ENCODE data around the gene STYXL1. TPM values are rescaled to one million over a fixed set of nuclear protein-coding genes. Genes with fewer than 3 reads are reported as not detected.

The STYXL1 gene
- total and polyA plus RNA-seq, 4 donors, result 16.4 to 27.5 (median 17.1) TPM

- Histone ChIP-seq H3K27ac (ENCODE audit: low read depth in 1 of 2, low read length in 2 of 2) (no peak overlapping the region), H3K27me3 (ENCODE audit: control insufficient read depth in 4 of 4, insufficient read depth in 4 of 4, low read length in 3 of 4) (no peaks in the 10 kb centered on the region), H3K9me3 (ENCODE audit: control insufficient read depth in 4 of 4, low read length in 3 of 4) (no peaks in the 10 kb centered on the region), H3K4me3 (ENCODE audit: low read depth in 1 of 3, low read length in 3 of 3) (no peak overlapping the region), H3K9ac (ENCODE audit: low read depth in 1 of 2, low read length in 2 of 2) (no peak overlapping the region), H3K36me3 (ENCODE audit: control insufficient read depth in 4 of 4, insufficient read depth in 3 of 4, low read depth in 1 of 4, low read length in 3 of 4) (peaks cover 8 to 39% (median 27%) of the 10 kb centered on the region in 4 donors), H3K4me1 (ENCODE audit: control insufficient read depth in 4 of 4, insufficient read depth in 4 of 4, low read length in 3 of 4) (peaks cover 0 to 8% (median 3%) of the 10 kb centered on the region in 4 donors)
- TF ChIP-seq GABPA (IDR thresholded peaks at IDR 0.05 in 1 of 2, conservative IDR thresholded peaks at IDR 0.05 in 1 of 2) (no peak), HNF4A (conservative IDR thresholded peaks at IDR 0.05) (no peak), JUND (IDR thresholded peaks at IDR 0.05) (no peak)
- no peak for DNase-seq (ENCODE audit: low spot score)
- WGBS, result 65% methylated on average over 8 of the region's 8 CpGs
Measured at GRCh38 chr7:76069238-76069638, 21.4 kb upstream of the STYXL1 start.

GRCh38 chr7:76066716-76067503 is 19.1 kb upstream of the STYXL1 start:
- TF ChIP-seq JUND (IDR thresholded peaks at IDR 0.05), result no peak
- TF ChIP-seq YY1 (IDR thresholded peaks at IDR 0.05), result no peak
- peak; percentile 60 to 69 for TF ChIP-seq HNF4A (conservative IDR thresholded peaks at IDR 0.05)
- no peak for TF ChIP-seq MAX (IDR thresholded peaks at IDR 0.05)
- TF ChIP-seq ZBTB33 (IDR thresholded peaks at IDR 0.05), result no peak
- no peak for TF ChIP-seq NR2F2 (IDR thresholded peaks at IDR 0.05)
- peak; percentile 41 for TF ChIP-seq SP1 (IDR thresholded peaks at IDR 0.05)
- no peak for TF ChIP-seq REST (IDR thresholded peaks at IDR 0.05)
- peak; percentile 66 to 70 for TF ChIP-seq RXRA (IDR thresholded peaks at IDR 0.05)
- Histone ChIP-seq H3K4me1 (ENCODE audit: control insufficient read depth in 4 of 4, insufficient read depth in 4 of 4, low read length in 3 of 4) (peaks cover 0 to 8% (median 3%) of the 10 kb centered on the region in 4 donors), H3K27ac (ENCODE audit: low read depth in 1 of 2, low read length in 2 of 2) (peak overlapping the region; percentile 19 to 43), H3K27me3 (ENCODE audit: control insufficient read depth in 4 of 4, insufficient read depth in 4 of 4, low read length in 3 of 4) (no peaks in the 10 kb centered on the region), H3K9me3 (ENCODE audit: control insufficient read depth in 4 of 4, low read length in 3 of 4) (no peaks in the 10 kb centered on the region), H3K4me3 (ENCODE audit: low read depth in 1 of 3, low read length in 3 of 3) (no peak overlapping the region), H3K9ac (ENCODE audit: low read depth in 1 of 2, low read length in 2 of 2) (no peak overlapping the region), H3K36me3 (ENCODE audit: control insufficient read depth in 4 of 4, insufficient read depth in 3 of 4, low read depth in 1 of 4, low read length in 3 of 4) (peaks cover 8 to 51% (median 31%) of the 10 kb centered on the region in 4 donors)
- DNase-seq (ENCODE audit: low spot score), result no peak
- 71% methylated on average over 14 of the region's 14 CpGs for WGBS

Data from liver (tissue), 9 donors.